Thymus (tissue), 11 donors: ENCODE measurements around the gene FAT1. TPM values are rescaled to one million over a fixed set of nuclear protein-coding genes. Genes with fewer than 3 reads are reported as not detected.

Experiments used
- DNase-seq, 9 donors: peaks; one replicate each; pipeline ENCODE4 v3.0.0-alpha.2; 2013; ENCODE audit warnings: low spot score in 9 of 9, low read depth in 6 of 9, missing footprints in 1 of 9
- H3K27ac ChIP-seq, 2 donors: one replicate each; pipeline ENCODE4 v1.5.1; 2013; ENCODE audit warnings: control low read depth in 1 of 2, low read depth in 1 of 2, low read length in 1 of 2, mild to moderate bottlenecking in 1 of 2, moderate library complexity in 1 of 2
- H3K27me3 ChIP-seq, 2 donors: one replicate each; pipeline ENCODE4 v1.5.1; 2013; ENCODE audit warnings: low read length in 1 of 2; ENCODE audit not compliant: control insufficient read depth in 2 of 2, insufficient read depth in 1 of 2
- H3K36me3 ChIP-seq, 2 donors: one replicate each; pipeline ENCODE4 v1.5.1; 2013; ENCODE audit warnings: low read length in 1 of 2, mild to moderate bottlenecking in 1 of 2, moderate library complexity in 1 of 2; ENCODE audit not compliant: control insufficient read depth in 2 of 2, insufficient read depth in 2 of 2
- H3K4me1 ChIP-seq, 2 donors: one replicate each; pipeline ENCODE4 v1.5.1; 2013; ENCODE audit warnings: low read length in 2 of 2; ENCODE audit not compliant: control insufficient read depth in 2 of 2, insufficient read depth in 2 of 2
- H3K4me3 ChIP-seq, 2 donors: one replicate each; pipeline ENCODE4 v1.5.1; 2013; ENCODE audit warnings: low read length in 2 of 2, control low read depth in 1 of 2, mild to moderate bottlenecking in 1 of 2
- H3K9me3 ChIP-seq, 2 donors: one replicate each; pipeline ENCODE4 v1.5.1; 2013; ENCODE audit warnings: low read length in 1 of 2, mild to moderate bottlenecking in 1 of 2; ENCODE audit not compliant: control insufficient read depth in 2 of 2, insufficient read depth in 1 of 2
- WGBS: extraction: QIAGEN DNeasy Blood & Tissue Kit; methylation state at CpG from one replicate; pipeline ENCODE4 v1.1.7; 2013; 5-methylcytosine and 5-hydroxymethylcytosine counted together
- polyA plus RNA-seq: library from polyadenylated mRNA; stranded (reverse); fragments of 200-250 nt; gene quantifications from one replicate; pipeline ENCODE4 v1.2.3, GENCODE V29; 2013
- total RNA-seq: library from RNA; stranded (reverse); fragments of 120-200 nt; gene quantifications from one replicate; pipeline ENCODE4 v1.2.4, GENCODE V29; 2013
- donor health status: healthy.

Gene FAT1
- total and polyA plus RNA-seq, 2 donors, result 9.0 to 16.1 TPM

GRCh38 chr4:186704057-186704456, 19.6 kb downstream of the FAT1 start:
- DNase-seq, result no peak
- Histone ChIP-seq H3K4me1 (no peaks in the 10 kb centered on the region), H3K27me3 (no peaks in the 10 kb centered on the region), H3K27ac (no peak overlapping the region), H3K9me3 (no peaks in the 10 kb centered on the region), H3K4me3 (no peak overlapping the region), H3K36me3 (peaks cover 0 to 2% of the 10 kb centered on the region in 2 donors)
- WGBS, result 75% methylated on average over 4 of the region's 4 CpGs

GRCh38 chr4:186703510-186703909, 20.1 kb downstream of the FAT1 start:
- H3K27me3 ChIP-seq, result no peaks in the 10 kb centered on the region
- no peak for DNase-seq
- no peaks in the 10 kb centered on the region for H3K9me3 ChIP-seq
- peaks cover 0 to 2% of the 10 kb centered on the region in 2 donors for H3K36me3 ChIP-seq
- no peak overlapping the region for H3K27ac ChIP-seq
- H3K4me1 ChIP-seq, result no peaks in the 10 kb centered on the region
- H3K4me3 ChIP-seq, result no peak overlapping the region
- WGBS, result 93% methylated on average over 8 of the region's 8 CpGs

- no peaks in the 10 kb centered on the region for H3K36me3 ChIP-seq
- H3K4me1 ChIP-seq, result no peaks in the 10 kb centered on the region
Observed at GRCh38 chr4:186702940-186703339, 20.7 kb downstream of the FAT1 start.

GRCh38 chr4:186702297-186702696, 21.4 kb downstream of the FAT1 start:
- Histone ChIP-seq H3K36me3 (no peaks in the 10 kb centered on the region), H3K9me3 (no peaks in the 10 kb centered on the region), H3K27ac (no peak overlapping the region), H3K27me3 (no peaks in the 10 kb centered on the region), H3K4me3 (no peak overlapping the region), H3K4me1 (no peaks in the 10 kb centered on the region)
- 69% methylated on average over 4 of the region's 4 CpGs for WGBS
- DNase-seq, result no peak

More at GRCh38 chr4:186702940-186703339, 20.7 kb downstream of the FAT1 start:
- H3K4me3 ChIP-seq, result no peak overlapping the region
- 92% methylated on average over 10 of the region's 10 CpGs for WGBS
- no peak overlapping the region for H3K27ac ChIP-seq
- DNase-seq, result no peak
- no peaks in the 10 kb centered on the region for H3K27me3 ChIP-seq
- no peaks in the 10 kb centered on the region for H3K9me3 ChIP-seq

- H3K36me3 ChIP-seq, result no peaks in the 10 kb centered on the region
- no peaks in the 10 kb centered on the region for H3K4me1 ChIP-seq
- no peak overlapping the region for H3K4me3 ChIP-seq
- no peak for DNase-seq
- H3K27me3 ChIP-seq, result no peaks in the 10 kb centered on the region
- 90% methylated on average over 12 of the region's 12 CpGs for WGBS
- H3K9me3 ChIP-seq, result no peaks in the 10 kb centered on the region
- H3K27ac ChIP-seq, result no peak overlapping the region
Observed at GRCh38 chr4:186701788-186702187, 21.9 kb downstream of the FAT1 start.

- Histone ChIP-seq H3K4me3 (no peak overlapping the region), H3K9me3 (no peaks in the 10 kb centered on the region), H3K27ac (no peak overlapping the region), H3K27me3 (no peaks in the 10 kb centered on the region), H3K36me3 (no peaks in the 10 kb centered on the region), H3K4me1 (no peaks in the 10 kb centered on the region)
- DNase-seq, result no peak
- WGBS, result 66% methylated on average over 5 of the region's 5 CpGs
Observed at GRCh38 chr4:186701273-186701672, 22.4 kb downstream of the FAT1 start.

GRCh38 chr4:186700746-186701145, 22.9 kb downstream of the FAT1 start:
- 92% methylated on average over 16 of the region's 16 CpGs for WGBS
- no peak for DNase-seq
- Histone ChIP-seq H3K4me3 (no peak overlapping the region), H3K27me3 (no peaks in the 10 kb centered on the region), H3K9me3 (no peaks in the 10 kb centered on the region), H3K27ac (no peak overlapping the region), H3K4me1 (no peaks in the 10 kb centered on the region), H3K36me3 (no peaks in the 10 kb centered on the region)

GRCh38 chr4:186699881-186700397, 23.7 kb downstream of the FAT1 start:
- DNase-seq, result no peak
- Histone ChIP-seq H3K27ac (no peak overlapping the region), H3K9me3 (no peaks in the 10 kb centered on the region), H3K4me3 (no peak overlapping the region), H3K36me3 (no peaks in the 10 kb centered on the region), H3K4me1 (no peaks in the 10 kb centered on the region), H3K27me3 (no peaks in the 10 kb centered on the region)
- WGBS, result 94% methylated on average over 11 of the region's 11 CpGs

GRCh38 chr4:186699298-186699697, 24.4 kb downstream of the FAT1 start:
- 89% methylated on average over 5 of the region's 5 CpGs for WGBS
- no peak for DNase-seq
- Histone ChIP-seq H3K4me1 (no peaks in the 10 kb centered on the region), H3K36me3 (no peaks in the 10 kb centered on the region), H3K9me3 (no peaks in the 10 kb centered on the region), H3K27ac (no peak overlapping the region), H3K4me3 (no peak overlapping the region), H3K27me3 (no peaks in the 10 kb centered on the region)

- no peaks in the 10 kb centered on the region for H3K27me3 ChIP-seq
- H3K27ac ChIP-seq, result no peak overlapping the region
- no peaks in the 10 kb centered on the region for H3K9me3 ChIP-seq
- 92% methylated on average over 17 of the region's 17 CpGs for WGBS
- no peaks in the 10 kb centered on the region for H3K36me3 ChIP-seq
- no peak for DNase-seq
- H3K4me1 ChIP-seq, result no peaks in the 10 kb centered on the region
- H3K4me3 ChIP-seq, result no peak overlapping the region
Observed at GRCh38 chr4:186698525-186698924, 25.1 kb downstream of the FAT1 start.
